Measurements from ENCODE around the gene KCNE1. TPM values are rescaled to one million over a fixed set of nuclear protein-coding genes. Genes with fewer than 3 reads are reported as not detected.

KCNE1 gene
- total RNA-seq, 6 experiments from 2014 or later = 1.3 to 5.4 (median 2.3) TPM

GRCh38 chr21:34502480-34503106, 9.4 kb downstream of the KCNE1 start:
- Histone ChIP-seq H3K27ac (no peak overlapping the region), H3K4me3 (no peak overlapping the region), H3K4me1 (no peaks in the 10 kb centered on the region), H3K27me3 (no peaks in the 10 kb centered on the region), H3K36me3 (no peaks in the 10 kb centered on the region), H3K9me3 (peaks cover 0 to 3% (median under 1%) of the 10 kb centered on the region in 4 donors)
- DNase-seq = no peak
- no peak for TF ChIP-seq POLR2A (IDR thresholded peaks at IDR 0.05)
- TF ChIP-seq CTCF (IDR thresholded peaks at IDR 0.05) = no peak
- ATAC-seq = no peak
- 83% methylated on average over 3 of the region's 3 CpGs for WGBS (ENCODE audit: insufficient coverage, low coverage, low lambda C conversion rate, missing lambda C conversion rate)
- intact Hi-C loops (cut with DNase I) = no loop called here

- ATAC-seq (no peak), DNase-seq (no peak)
- Histone ChIP-seq H3K27me3 (no peaks in the 10 kb centered on the region), H3K36me3 (no peaks in the 10 kb centered on the region), H3K27ac (no peak overlapping the region), H3K4me3 (no peak overlapping the region), H3K4me1 (no peaks in the 10 kb centered on the region), H3K9me3 (peaks cover 0 to 8% (median 2%) of the 10 kb centered on the region in 4 donors)
- 40% methylated on average over 1 of the region's 1 CpG for WGBS (ENCODE audit: insufficient coverage, low coverage, low lambda C conversion rate, missing lambda C conversion rate)
- intact Hi-C loops (cut with DNase I) = no loop called here
- TF ChIP-seq CTCF (IDR thresholded peaks at IDR 0.05) = no peak
- no peak for TF ChIP-seq POLR2A (IDR thresholded peaks at IDR 0.05)
Measured at GRCh38 chr21:34501716-34502115, 10.3 kb downstream of the KCNE1 start.

- intact Hi-C loops (cut with DNase I) = no loop called here
- no peak for TF ChIP-seq POLR2A (IDR thresholded peaks at IDR 0.05)
- no peak for TF ChIP-seq CTCF (IDR thresholded peaks at IDR 0.05)
- DNase-seq (no peak), ATAC-seq (no peak)
- 92% methylated on average over 1 of the region's 1 CpG for WGBS (ENCODE audit: insufficient coverage, low coverage, low lambda C conversion rate, missing lambda C conversion rate)
- no peaks in the 10 kb centered on the region for H3K27me3 ChIP-seq
- peaks cover 0 to 12% (median 2%) of the 10 kb centered on the region in 4 donors for H3K9me3 ChIP-seq
- H3K36me3 ChIP-seq = no peaks in the 10 kb centered on the region
- no peak overlapping the region for H3K27ac ChIP-seq
- H3K4me1 ChIP-seq = no peaks in the 10 kb centered on the region
- H3K4me3 ChIP-seq = no peak overlapping the region
Measured at GRCh38 chr21:34500191-34500590, 11.8 kb downstream of the KCNE1 start.

GRCh38 chr21:34499116-34499515, 12.9 kb downstream of the KCNE1 start:
- Histone ChIP-seq H3K36me3 (no peaks in the 10 kb centered on the region), H3K4me3 (no peak overlapping the region), H3K27me3 (no peaks in the 10 kb centered on the region), H3K9me3 (peaks cover 0 to 12% (median 2%) of the 10 kb centered on the region in 4 donors), H3K4me1 (no peaks in the 10 kb centered on the region), H3K27ac (no peak overlapping the region)
- ATAC-seq (no peak), DNase-seq (no peak)
- intact Hi-C loops (cut with DNase I) = no loop called here
- TF ChIP-seq POLR2A (IDR thresholded peaks at IDR 0.05) (no peak), CTCF (IDR thresholded peaks at IDR 0.05) (no peak)
- no CpG with 5 or more reads among the region's 4 CpGs for WGBS (ENCODE audit: insufficient coverage, low coverage, low lambda C conversion rate, missing lambda C conversion rate)

Measured in right lobe of liver (tissue), 6 donors.